Measurements from ENCODE around the gene HOXA9.

Gene HOXA9

GRCh38 chr7:27187475-27188385 lies 22.4 kb upstream of the HOXA9 start:
- DNase-seq: no peak

- DNase-seq: no peak
These were observed 21.5 kb upstream of the HOXA9 start for GRCh38 chr7:27186668-27187474.

GRCh38 chr7:27185854-27186667 lies 20.7 kb upstream of the HOXA9 start:
- DNase-seq: no peak

- DNase-seq: no peak
These were observed 19.9 kb upstream of the HOXA9 start, which contains the start of gene HOXA11 for GRCh38 chr7:27185013-27185853. Gene HOXA11 (minus strand): TSS chr7:27185232. CDS start chr7:27185144, 88 bp downstream.

GRCh38 chr7:27184337-27185012 lies 19.1 kb upstream of the HOXA9 start:
- peak; percentile 16 for DNase-seq

- DNase-seq: no peak
These were observed 18.5 kb upstream of the HOXA9 start for GRCh38 chr7:27183682-27184336.

- DNase-seq: no peak
These were observed 17.7 kb upstream of the HOXA9 start for GRCh38 chr7:27182861-27183681.

GRCh38 chr7:27182285-27182841 lies 17.0 kb upstream of the HOXA9 start:
- no peak for DNase-seq

- no peak for DNase-seq
These were observed 16.5 kb upstream of the HOXA9 start for GRCh38 chr7:27181795-27182275.

GRCh38 chr7:27180431-27181420 lies 15.4 kb upstream of the HOXA9 start:
- no peak for DNase-seq

- DNase-seq: peak; percentile 51
These were observed 14.4 kb upstream of the HOXA9 start for GRCh38 chr7:27179503-27180430.

- DNase-seq: no peak
These were observed 13.7 kb upstream of the HOXA9 start for GRCh38 chr7:27179030-27179429.

- no peak for DNase-seq
These were observed 13.0 kb upstream of the HOXA9 start for GRCh38 chr7:27178366-27178765.

- no peak for DNase-seq
These were observed 12.5 kb upstream of the HOXA9 start for GRCh38 chr7:27177795-27178320.

- DNase-seq: no peak
These were observed 11.8 kb upstream of the HOXA9 start for GRCh38 chr7:27176962-27177794.

- DNase-seq: no peak
These were observed 11.1 kb upstream of the HOXA9 start for GRCh38 chr7:27176524-27176845.

Data from fibroblast of skin of scalp (primary cell).